Ishikawa (cell line): ENCODE data around the gene ZNF649.

ENCODE experiments used
- CEBPB ChIP-seq: IDR thresholded peaks from 2 replicates; pipeline ENCODE4 v1.6.1; 2012
- EGR1 ChIP-seq: IDR thresholded peaks from 2 replicates; pipeline ENCODE4 v1.6.1; 2012
- EP300 ChIP-seq: IDR thresholded peaks from 2 replicates; pipeline ENCODE4 v1.6.1; 2012; ENCODE audit warnings: borderline replicate concordance
- FOXM1 ChIP-seq: IDR thresholded peaks from 2 replicates; pipeline ENCODE4 v1.6.1; 2012; ENCODE audit warnings: low read depth, borderline replicate concordance
- TCF12 ChIP-seq: IDR thresholded peaks from 2 replicates; pipeline ENCODE4 v1.6.1; 2012; ENCODE audit warnings: low read depth
- TEAD4 ChIP-seq: IDR thresholded peaks from 2 replicates; pipeline ENCODE4 v1.6.1; 2012
- YY1 ChIP-seq: IDR thresholded peaks from 2 replicates; pipeline ENCODE4 v1.6.1; 2012; ENCODE audit warnings: low read depth
- TF ChIP-seq, protein P1 (sequence below): IDR thresholded peaks from 2 replicates; pipeline ENCODE4 v1.6.1; 2012; ENCODE audit warnings: low read depth, mild to moderate bottlenecking
- TF ChIP-seq, protein P2 (sequence below): IDR thresholded peaks from 2 replicates; pipeline ENCODE4 v1.6.1; 2012

DNA sequence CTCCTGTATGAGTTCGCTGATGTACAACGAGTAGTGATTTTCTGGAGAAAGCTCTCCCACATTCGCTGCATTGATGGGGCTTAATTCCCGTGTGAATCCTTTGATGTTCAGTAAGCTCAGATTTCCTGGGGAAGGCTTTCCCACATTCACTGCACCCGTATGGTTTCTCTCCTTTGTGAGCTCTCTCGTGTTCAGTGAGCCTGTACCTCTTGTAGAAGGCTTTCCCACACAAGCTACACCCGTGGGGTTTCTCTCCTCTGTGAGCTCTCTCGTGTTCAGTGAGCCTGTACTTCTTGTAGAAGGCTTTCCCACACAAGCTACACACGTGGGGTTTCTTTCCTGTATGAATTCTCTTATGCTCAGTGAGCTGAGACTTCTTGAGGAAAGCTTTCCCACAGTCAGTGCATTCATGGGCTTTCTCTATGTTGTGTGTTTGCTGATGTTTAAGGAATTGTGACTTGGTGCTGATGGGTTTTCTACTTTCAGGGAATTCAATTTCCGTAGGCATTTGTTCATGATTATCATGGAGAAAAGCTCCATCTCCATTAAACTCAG is 13.5 kb downstream of the ZNF649 start:
- TF ChIP-seq CEBPB (no peak), YY1 (no peak), EP300 (no peak), EGR1 (no peak), TEAD4 (no peak), TCF12 (no peak), FOXM1 (no peak)
- TF ChIP-seq, protein P1, sequence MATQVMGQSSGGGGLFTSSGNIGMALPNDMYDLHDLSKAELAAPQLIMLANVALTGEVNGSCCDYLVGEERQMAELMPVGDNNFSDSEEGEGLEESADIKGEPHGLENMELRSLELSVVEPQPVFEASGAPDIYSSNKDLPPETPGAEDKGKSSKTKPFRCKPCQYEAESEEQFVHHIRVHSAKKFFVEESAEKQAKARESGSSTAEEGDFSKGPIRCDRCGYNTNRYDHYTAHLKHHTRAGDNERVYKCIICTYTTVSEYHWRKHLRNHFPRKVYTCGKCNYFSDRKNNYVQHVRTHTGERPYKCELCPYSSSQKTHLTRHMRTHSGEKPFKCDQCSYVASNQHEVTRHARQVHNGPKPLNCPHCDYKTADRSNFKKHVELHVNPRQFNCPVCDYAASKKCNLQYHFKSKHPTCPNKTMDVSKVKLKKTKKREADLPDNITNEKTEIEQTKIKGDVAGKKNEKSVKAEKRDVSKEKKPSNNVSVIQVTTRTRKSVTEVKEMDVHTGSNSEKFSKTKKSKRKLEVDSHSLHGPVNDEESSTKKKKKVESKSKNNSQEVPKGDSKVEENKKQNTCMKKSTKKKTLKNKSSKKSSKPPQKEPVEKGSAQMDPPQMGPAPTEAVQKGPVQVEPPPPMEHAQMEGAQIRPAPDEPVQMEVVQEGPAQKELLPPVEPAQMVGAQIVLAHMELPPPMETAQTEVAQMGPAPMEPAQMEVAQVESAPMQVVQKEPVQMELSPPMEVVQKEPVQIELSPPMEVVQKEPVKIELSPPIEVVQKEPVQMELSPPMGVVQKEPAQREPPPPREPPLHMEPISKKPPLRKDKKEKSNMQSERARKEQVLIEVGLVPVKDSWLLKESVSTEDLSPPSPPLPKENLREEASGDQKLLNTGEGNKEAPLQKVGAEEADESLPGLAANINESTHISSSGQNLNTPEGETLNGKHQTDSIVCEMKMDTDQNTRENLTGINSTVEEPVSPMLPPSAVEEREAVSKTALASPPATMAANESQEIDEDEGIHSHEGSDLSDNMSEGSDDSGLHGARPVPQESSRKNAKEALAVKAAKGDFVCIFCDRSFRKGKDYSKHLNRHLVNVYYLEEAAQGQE = no peak
- TF ChIP-seq, protein P2, sequence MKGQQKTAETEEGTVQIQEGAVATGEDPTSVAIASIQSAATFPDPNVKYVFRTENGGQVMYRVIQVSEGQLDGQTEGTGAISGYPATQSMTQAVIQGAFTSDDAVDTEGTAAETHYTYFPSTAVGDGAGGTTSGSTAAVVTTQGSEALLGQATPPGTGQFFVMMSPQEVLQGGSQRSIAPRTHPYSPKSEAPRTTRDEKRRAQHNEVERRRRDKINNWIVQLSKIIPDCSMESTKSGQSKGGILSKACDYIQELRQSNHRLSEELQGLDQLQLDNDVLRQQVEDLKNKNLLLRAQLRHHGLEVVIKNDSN = no peak
